GM21423 (cell line): ENCODE measurements around the gene EQTN.
"Not testable (repeated sequence)": the region's sequence is repeated elsewhere in the genome, so short reads cannot be mapped to it uniquely, and the experiment has no call there.

Experiments used
- ATAC-seq: cut with Tn5 transposase; IDR thresholded peaks from one replicate; pipeline ENCODE4 v1.9.1; 2021; ENCODE audit warnings: mild to moderate bottlenecking, moderate library complexity; ENCODE audit not compliant: unreplicated experiment

The EQTN gene

DNA sequence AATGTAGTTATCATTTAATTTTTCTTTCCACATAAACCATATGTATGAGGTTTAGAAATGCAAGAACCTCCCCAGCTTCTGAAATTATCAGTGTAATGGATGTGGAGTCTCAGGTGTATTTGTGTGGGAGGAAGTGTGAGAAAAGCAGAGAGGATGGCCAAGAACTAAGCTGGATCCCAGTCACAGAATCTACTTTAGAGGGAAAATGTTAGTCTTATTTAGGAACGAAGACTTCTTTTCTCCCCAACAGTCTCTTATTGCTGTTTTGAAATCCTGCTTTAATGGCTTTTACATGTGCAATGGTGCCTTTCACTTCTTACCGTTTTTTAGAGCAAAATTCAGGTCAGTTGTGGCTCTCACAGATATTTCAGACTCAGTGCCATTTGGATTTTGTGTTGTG lies 3.0 kb downstream of the EQTN start:
- no peak for ATAC-seq

DNA sequence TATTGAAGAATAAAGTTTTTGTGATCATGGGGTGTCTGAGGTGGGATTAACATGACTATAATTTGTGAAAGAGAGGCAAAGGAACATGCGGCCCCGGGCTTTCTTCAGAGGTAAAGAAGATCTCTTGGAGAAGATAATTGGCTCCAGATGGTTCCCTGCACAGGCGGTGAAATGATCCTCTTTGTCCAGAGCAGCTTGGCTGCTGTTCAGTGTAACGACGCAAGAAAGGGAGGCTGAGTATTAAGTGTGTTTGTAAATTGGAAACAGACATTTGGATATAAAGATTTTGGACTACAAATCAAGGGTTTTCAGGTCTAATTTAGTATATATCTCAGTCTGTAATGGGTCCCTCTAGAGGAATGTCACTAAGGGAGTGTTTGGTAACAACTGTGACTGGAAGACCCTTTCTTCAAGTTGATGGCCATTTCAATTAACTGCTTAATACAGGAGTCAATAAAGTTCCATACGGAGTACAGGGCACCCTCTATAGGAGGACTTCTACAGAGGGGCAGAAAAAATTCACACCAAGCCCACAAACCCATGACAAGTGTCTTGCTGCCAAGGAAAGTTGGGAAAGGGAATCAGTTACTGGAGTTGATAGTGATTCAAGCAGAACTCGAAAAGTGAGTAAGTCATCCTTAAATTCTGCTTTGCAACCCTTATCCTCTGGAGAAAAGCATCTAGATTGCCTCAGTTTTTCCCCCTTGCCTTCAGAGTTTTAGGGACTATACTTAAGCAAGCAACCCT lies 4.1 kb downstream of the EQTN start:
- no peak for ATAC-seq

DNA sequence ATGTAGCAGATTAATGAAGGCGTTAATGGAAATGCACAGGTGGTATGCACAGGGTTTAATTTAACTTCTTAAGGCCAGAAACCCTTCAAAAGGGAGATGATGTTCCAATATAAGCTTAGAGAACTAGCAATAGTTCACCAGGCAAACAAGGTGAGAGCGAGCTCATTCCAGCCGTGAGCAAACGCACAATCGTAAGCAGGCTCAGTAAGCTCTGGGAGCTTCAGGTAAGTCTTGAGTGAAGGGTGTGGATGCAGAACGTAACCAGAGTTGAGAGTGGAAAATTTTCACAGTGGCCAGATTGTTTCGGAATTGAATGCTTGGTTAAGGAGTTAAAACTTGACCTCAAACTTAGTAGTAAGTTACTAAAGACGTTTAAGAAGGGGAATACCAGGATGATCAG lies 5.7 kb downstream of the EQTN start:
- ATAC-seq, result no peak

DNA sequence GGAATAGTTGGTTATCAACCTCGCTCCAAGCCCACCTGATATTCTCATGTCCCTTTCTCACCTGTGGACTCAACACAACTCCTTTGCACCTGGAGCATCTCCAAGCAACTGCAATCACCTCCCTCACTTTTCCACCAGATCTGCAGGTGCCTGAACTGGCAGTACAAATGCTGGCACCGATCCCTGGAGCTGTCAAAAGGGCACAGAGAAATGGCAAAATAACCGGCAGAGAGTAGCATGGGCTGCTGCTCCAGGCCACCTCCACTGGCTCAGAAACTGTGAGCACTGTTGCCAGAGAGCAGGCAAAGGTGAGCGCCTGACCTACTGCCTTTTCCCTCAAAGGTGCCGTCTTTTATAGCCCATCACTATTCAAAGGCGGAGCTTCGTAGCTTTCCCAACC lies 14.7 kb downstream of the EQTN start:
- ATAC-seq, result no peak

DNA sequence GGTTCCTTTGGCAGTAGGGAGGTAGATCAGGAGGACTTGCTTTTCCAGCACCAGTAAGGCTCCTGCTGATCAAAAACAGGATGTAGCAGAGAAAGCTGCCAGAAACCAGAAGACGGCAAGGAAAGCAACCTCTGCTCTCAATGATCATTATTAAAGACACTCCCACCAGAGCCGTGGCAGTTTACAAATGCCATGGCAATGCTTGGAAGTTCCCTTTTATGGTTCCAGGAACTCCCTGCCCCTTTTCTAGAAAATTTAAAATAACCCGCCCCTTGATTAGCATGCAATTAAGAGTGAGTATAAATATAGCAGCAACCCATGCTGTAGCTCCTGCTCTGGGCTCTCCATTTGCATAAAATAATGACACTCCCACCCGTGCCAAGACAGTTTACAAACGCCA lies 16.1 kb downstream of the EQTN start:
- ATAC-seq, result no peak

DNA sequence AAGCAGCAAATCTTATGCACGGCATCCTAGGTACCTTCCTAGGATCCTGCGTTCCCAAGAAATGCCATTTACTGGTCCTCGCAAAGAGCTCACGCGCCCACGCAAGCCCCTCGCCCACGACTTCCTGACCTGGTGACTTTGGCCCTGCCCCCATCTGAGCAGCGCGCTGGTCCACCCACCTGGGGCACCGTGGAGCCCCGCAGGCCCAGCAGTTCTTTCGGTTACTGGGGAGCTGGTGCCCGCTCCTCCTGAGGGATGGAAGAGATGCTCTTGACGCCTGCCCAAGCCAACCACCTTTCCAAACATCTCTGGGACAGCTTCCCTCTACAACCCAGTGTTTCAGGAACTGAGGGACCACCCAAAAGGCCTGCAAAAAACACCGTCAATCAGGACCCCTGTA lies 16.7 kb downstream of the EQTN start:
- ATAC-seq, result no peak

DNA sequence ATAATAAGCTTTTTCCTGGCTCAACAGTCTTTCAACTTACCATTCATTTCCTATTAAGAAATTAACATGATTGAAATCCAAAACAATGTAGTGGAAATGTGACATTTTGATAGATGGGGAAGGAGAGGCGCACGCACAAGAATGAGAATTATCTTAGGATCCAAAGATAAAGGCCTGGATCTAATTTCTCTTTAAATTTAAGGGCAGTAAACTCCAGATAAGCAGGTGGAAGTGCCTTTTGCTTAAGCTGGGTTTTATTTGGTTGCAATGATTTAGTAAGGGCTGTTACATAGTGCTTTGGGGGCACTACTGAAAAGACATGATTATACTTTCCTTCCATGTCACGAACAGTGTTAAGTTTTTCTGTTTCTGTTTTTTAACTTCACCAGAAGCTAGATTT lies 17.3 kb downstream of the EQTN start:
- ATAC-seq, result no peak

DNA sequence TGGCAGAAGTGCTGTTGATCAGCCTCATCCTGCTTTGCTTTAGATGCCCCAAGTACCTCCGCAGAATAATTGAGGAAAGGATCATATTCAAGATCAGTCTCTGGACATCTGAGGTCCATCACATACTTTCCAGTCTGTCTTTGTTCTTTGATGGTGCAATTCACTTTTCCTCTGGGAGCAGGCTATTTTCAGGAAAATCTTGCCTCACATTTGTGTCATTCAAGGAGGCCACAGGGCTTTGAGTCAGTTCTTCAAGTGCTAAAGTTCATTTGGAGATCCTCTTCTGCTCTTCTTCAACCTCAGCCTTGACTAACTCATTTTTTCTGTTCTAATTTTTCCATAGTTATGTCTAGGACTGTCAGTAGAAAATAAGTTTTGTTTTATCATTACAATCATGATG lies 18.6 kb downstream of the EQTN start:
- ATAC-seq, result no peak

DNA sequence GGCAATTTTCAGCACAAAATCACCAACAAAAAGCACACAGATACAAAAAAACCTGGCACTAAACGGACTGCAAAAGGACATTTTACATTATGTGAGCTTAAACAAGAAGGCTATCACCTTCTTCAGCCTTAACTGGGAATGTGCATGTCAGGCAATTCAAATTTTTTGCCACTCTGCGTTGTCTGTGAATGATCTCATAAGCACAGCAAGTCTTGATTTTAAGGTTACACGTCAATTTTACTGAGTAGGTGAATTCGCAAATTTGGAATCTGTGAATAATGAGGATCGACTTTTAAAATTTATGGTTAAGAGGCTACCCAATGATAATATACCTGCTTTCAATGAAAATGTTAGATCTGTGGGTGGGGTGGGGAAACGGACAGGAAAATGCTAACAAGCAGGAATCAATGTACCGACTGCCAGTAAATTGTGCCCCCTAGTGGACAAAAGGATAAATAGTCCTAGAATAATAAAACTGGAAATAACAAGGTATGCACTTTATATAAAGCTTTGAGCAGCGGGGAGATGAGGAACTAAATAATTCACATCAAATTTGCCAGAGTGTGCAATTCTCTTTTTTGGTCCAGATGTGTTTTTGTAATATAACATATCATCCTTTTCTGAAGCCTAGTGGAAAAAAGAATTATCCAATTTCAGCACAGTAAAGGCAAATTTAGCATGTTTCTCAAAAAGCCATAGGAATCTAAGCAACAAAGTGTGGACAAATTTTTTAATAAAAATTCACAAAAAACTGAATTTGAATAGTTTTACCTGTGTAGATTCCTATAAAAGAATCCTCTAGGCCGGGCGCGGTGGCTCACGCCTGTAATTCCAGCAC lies 20.5 kb downstream of the EQTN start:
- peak; percentile 66 for ATAC-seq

DNA sequence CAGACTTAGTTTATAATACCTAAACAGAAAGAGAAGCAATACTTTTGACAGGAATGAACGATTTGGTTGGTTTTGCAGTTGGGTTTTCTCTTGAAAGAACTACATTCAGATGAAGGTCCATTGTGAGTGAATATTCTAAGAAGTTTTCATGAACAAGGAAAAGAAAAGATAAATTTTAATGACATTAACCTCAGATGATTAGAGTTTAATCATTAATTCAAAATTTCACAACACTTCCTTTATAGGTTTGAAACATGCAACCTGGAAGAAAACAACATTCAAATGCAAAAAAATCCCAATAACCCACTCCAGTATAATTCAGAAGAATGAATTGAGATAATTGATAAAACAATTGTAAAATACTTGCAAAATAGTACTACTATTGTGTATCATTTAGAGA lies 23.8 kb downstream of the EQTN start:
- no peak for ATAC-seq

DNA sequence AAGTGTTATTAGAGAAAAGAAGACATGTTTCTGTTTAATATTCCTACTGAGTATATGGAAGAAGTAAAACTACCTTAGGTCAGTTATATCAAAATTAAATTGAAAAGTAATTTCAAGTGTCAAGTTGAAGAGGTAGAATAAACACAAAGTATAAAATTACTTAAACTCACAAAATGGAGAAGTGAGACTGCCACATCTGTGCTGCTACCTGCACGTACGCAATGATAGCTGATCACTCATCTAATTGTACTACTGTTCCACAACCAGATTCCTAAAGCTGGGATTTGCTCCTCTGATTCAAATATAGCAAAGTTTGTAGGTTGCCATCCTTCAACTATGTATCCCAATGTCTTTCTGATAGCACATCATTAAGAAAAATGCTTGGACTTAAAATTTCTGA lies 24.8 kb downstream of the EQTN start:
- no peak for ATAC-seq

DNA sequence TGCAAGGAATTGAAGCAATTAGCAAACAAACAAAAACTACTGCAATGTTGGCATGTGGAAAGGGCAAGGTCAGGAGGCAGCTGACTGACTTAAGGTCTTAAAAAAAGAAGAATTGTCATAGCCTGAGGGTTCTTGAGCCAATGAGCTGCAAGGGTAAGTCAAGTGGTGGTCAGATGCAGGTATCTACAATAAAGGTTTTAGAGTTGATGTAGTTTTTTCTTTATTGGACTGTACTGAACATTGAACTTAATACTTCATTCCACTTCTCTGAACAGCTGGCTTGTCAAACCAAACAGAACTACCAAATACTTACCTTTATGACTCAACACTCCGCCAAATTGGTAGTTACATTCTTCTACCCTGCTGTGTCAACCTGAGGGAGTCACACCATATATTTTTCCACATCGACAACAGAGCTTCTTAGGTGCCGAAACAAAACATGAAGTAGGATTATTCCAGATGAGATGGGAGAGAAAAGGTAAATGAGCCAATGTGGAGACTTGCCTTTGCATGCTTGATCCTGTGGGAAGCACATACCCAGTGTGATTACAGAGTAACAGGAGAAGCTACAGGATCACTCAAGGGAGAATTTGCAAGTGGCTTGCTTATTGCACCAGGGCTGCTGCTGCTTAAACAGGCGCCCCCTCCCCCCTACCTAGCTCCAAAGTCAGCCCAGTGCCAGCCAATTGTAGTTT lies 35.3 kb downstream of the EQTN start:
- ATAC-seq, result no peak

DNA sequence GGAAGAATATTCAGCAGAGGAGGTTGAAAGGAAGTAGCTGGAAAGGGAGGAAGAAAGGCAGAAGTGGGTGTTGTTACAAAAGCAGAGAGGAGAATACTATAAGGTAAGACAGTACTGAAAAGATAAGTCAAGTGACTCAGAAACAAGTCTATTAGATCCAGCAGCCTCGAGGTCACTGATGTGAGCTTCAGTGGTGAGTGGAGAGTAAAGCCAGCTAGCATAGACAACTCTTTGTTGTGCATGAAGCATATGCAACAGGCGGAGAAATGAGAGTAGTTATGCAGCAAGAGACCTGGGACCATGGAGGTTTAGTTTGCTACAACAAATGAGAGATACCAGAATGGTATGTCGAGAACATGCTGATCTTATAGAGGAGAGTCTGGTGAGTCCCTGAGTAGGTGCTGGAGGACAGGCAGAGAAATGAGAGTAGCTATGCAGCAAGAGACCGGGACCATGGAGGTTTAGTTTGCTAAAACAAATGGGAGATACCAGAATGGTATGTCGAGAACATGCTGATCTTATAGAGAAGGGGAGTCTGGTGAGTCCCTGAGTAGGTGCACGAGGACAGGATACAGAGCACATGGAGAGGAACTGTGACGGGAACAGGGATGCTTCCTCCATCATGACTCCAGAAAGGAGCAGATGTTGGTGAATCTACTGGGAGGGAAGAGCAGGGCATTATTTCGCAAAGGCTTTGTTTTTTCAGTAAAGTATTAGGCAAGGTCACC lies 36.0 kb downstream of the EQTN start:
- no peak for ATAC-seq

DNA sequence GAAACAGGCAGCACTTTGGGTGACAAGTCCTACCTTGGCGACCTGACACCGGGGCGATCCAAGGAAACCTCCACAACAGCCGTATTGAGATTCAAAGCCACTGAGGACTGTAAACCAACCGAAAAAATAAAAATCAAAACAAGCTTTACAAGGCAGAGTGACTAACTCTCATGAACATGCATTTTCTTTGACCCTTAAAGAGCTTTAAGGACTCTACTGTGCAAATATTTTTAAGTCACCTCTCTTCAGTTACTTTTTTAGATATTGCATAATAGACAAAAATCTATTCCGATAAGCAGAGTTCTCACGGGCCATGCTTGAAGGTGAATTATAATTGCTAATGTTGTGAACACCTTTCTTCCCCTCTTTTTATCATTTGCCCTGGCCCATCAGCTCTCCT lies 38.3 kb downstream of the EQTN start:
- ATAC-seq, result no peak

DNA sequence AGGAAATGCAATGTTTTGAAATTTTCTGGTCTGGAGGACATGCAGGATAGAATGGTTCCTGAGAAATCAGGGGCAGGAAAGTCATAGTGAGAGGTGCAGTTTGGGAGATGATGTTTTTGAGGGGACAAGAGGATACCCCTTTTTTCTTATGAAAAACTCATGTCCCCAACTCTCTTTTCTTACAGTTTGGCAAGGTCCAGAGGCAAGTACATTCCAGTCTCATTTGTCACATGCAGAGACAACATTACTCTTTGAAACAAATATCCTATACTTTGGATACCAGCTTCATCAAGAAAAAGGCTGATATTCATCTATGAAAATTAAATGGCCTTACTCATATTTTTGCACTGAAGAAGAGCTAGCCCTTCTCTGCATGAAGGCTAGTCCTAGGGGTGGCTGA lies 48.2 kb downstream of the EQTN start:
- no peak for ATAC-seq

DNA sequence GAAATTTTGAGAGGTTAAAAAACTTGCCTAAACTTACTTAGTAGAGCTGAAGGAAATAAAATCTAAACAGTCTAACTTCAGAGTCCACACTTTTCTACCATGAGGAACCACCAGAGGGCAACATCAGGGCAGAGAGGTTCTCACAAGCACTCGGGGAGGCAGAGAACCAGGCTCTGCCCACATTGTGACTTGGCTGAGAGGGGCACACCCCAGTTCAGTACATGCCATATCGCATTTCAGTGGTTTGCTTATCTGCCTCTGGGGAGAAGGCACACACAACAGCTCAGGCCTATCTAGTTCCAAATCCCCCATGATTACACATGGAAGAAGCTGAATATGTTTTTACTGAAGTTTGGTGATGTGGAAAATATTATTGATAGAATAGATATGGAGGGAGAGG lies 49.2 kb downstream of the EQTN start:
- peak; percentile 76 for ATAC-seq

DNA sequence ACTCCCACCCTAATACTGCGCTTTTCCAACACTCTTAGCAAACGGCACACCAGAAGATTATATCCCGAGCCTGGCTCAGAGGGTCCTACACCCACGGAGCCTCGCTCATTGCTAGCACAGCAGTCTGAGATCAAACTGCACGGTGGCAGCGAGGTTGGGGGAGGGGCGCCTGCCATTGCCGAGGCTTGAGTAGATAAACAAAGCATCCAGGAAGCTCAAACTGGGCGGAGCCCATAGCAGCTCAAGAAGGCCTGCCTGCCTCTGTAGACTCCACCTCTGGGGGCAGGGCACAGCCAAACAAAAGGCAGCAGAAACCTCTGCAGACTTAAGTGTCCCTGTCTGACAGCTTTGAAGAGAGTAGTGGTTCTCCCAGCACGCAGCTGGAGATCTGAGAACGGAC lies 57.3 kb downstream of the EQTN start:
- not testable (repeated sequence) for ATAC-seq
